Hepatocyte (in vitro differentiated cells): ENCODE data around the gene RABGAP1L.

ENCODE experiments used
- EZH2 ChIP-seq: fragments of 200-600 bp; sonication (generic); IDR thresholded peaks from 2 replicates; pipeline ENCODE4 v1.6.1; 2016; ENCODE audit warnings: antibody characterized with exemption, mild to moderate bottlenecking, borderline replicate concordance
- TF ChIP-seq, protein P1 (sequence below): fragments of 200-600 bp; sonication (generic); IDR thresholded peaks from 2 replicates; pipeline ENCODE4 v1.5.1; 2016; ENCODE audit warnings: antibody characterized with exemption, mild to moderate bottlenecking; ENCODE audit not compliant: poor library complexity

DNA sequence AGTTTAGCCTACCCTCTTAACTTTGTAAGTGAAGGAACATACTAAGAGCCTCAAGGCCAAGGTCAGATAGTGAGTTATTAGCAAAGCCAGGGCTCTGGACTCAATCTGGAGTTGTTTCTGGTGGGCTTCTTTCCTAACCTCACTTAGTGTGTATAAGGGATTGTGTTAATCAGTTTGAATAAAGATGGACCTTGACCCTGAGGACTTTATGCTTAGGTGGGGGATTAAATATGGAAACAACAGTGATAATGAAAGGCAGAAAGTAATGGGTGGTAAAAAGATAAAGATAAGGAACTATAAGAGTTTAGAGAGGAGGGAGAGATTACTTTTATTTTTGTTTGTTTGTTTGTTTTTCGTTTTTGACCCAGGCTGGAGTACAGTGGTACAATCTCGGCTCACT is 5.5 kb downstream of the RABGAP1L start:
- TF ChIP-seq, protein P1, sequence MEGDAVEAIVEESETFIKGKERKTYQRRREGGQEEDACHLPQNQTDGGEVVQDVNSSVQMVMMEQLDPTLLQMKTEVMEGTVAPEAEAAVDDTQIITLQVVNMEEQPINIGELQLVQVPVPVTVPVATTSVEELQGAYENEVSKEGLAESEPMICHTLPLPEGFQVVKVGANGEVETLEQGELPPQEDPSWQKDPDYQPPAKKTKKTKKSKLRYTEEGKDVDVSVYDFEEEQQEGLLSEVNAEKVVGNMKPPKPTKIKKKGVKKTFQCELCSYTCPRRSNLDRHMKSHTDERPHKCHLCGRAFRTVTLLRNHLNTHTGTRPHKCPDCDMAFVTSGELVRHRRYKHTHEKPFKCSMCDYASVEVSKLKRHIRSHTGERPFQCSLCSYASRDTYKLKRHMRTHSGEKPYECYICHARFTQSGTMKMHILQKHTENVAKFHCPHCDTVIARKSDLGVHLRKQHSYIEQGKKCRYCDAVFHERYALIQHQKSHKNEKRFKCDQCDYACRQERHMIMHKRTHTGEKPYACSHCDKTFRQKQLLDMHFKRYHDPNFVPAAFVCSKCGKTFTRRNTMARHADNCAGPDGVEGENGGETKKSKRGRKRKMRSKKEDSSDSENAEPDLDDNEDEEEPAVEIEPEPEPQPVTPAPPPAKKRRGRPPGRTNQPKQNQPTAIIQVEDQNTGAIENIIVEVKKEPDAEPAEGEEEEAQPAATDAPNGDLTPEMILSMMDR = no peak
- TF ChIP-seq EZH2 = no peak
